HepG2 (cell line): Measurements from ENCODE around the gene KIF23. TPM values are rescaled to one million over a fixed set of nuclear protein-coding genes. Genes with fewer than 3 reads are reported as not detected.
A peak's percentile ranks its signal among the peaks of the same experiment; 100 is the strongest.

Experiments
- CTCF ChIP-seq: sonication (generic); formaldehyde crosslinking; IDR thresholded peaks from 2 replicates; pipeline ENCODE4 v1.5.0; 2020; ENCODE audit warnings: mild to moderate bottlenecking, missing genetic modification reagents, moderate library complexity
- EED ChIP-seq: sonication (generic); formaldehyde crosslinking; IDR thresholded peaks from 2 replicates; pipeline ENCODE4 v1.5.0; 2020; ENCODE audit warnings: mild to moderate bottlenecking, missing genetic modification reagents
- ETV6 ChIP-seq: sonication (generic); formaldehyde crosslinking; conservative IDR thresholded peaks from 2 replicates; pipeline ENCODE4 v1.4.0; 2020; ENCODE audit warnings: missing genetic modification reagents
- GABPB1 ChIP-seq: IDR thresholded peaks from 2 replicates; pipeline ENCODE4 v1.6.1; 2016; ENCODE audit warnings: mild to moderate bottlenecking, missing genetic modification reagents, moderate library complexity, missing compliant biosample characterization
- GRHL1 ChIP-seq: sonication (generic); formaldehyde crosslinking; conservative IDR thresholded peaks from 2 replicates; pipeline ENCODE4 v1.8.0; 2022; ENCODE audit warnings: missing genetic modification reagents
- HDAC6 ChIP-seq: fragments of 200-600 bp; sonication (generic); IDR thresholded peaks from 2 replicates; pipeline ENCODE4 v1.7.0; 2017; ENCODE audit warnings: mild to moderate bottlenecking, antibody characterized with exemption, low read length, low read depth
- MXI1 ChIP-seq: IDR thresholded peaks from 3 replicates; pipeline ENCODE4 v1.6.1; 2012; ENCODE audit warnings: low read depth, low read length, inconsistent platforms, borderline replicate concordance
- MYPOP ChIP-seq: sonication (generic); formaldehyde crosslinking; IDR thresholded peaks from 2 replicates; pipeline ENCODE4 v1.8.1; 2023; ENCODE audit warnings: mild to moderate bottlenecking, moderate library complexity, missing genetic modification reagents
- NRL ChIP-seq: sonication (generic); formaldehyde crosslinking; IDR thresholded peaks from 2 replicates; pipeline ENCODE4 v1.5.0; 2020; ENCODE audit warnings: missing genetic modification reagents, mild to moderate bottlenecking, moderate library complexity, borderline replicate concordance
- PHF20 ChIP-seq: sonication (generic); formaldehyde crosslinking; IDR thresholded peaks from 2 replicates; pipeline ENCODE4 v1.5.0; 2020; ENCODE audit warnings: mild to moderate bottlenecking, missing genetic modification reagents
- PITX1 ChIP-seq: sonication (generic); formaldehyde crosslinking; IDR thresholded peaks from 2 replicates; pipeline ENCODE4 v1.5.1; 2020; ENCODE audit warnings: mild to moderate bottlenecking, missing genetic modification reagents
- RAD21 ChIP-seq: fragments of 450-650 bp; formaldehyde crosslinking; IDR thresholded peaks from 2 replicates; pipeline ENCODE4 v1.5.0; 2020; ENCODE audit warnings: mild to moderate bottlenecking
- SMAD3 ChIP-seq: sonication (generic); formaldehyde crosslinking; IDR thresholded peaks from 2 replicates; pipeline ENCODE4 v1.4.0; 2020; ENCODE audit warnings: missing genetic modification reagents
- SMC3 ChIP-seq: IDR thresholded peaks from 2 replicates; pipeline ENCODE4 v1.6.1; 2011; ENCODE audit warnings: low read length, improper control_type of control experiment
- ZMAT5 ChIP-seq: sonication (generic); formaldehyde crosslinking; IDR thresholded peaks from 2 replicates; pipeline ENCODE4 v1.5.0; 2020; ENCODE audit warnings: mild to moderate bottlenecking, low read depth, missing genetic modification reagents, borderline replicate concordance
- ZNF432 ChIP-seq: sonication (generic); formaldehyde crosslinking; IDR thresholded peaks from 2 replicates; pipeline ENCODE4 v1.5.0; 2020; ENCODE audit warnings: missing genetic modification reagents, mild to moderate bottlenecking, borderline replicate concordance
- ZNF580 ChIP-seq: IDR thresholded peaks from 2 replicates; pipeline ENCODE4 v1.6.1; 2016; ENCODE audit warnings: low read depth, borderline replicate concordance
- ZNF691 ChIP-seq: sonication (generic); formaldehyde crosslinking; IDR thresholded peaks from 2 replicates; pipeline ENCODE4 v1.4.0; 2020; ENCODE audit warnings: missing genetic modification reagents, low read depth, mild to moderate bottlenecking, borderline replicate concordance
- ZNF761 ChIP-seq: sonication (generic); formaldehyde crosslinking; conservative IDR thresholded peaks from 2 replicates; pipeline ENCODE4 v1.4.0; 2020; ENCODE audit warnings: mild to moderate bottlenecking, missing genetic modification reagents
- ZNF788 ChIP-seq: sonication (generic); formaldehyde crosslinking; IDR thresholded peaks from 2 replicates; pipeline ENCODE4 v1.5.0; 2020; ENCODE audit warnings: mild to moderate bottlenecking, missing genetic modification reagents, borderline replicate concordance
- polyA plus RNA-seq, 8 experiments: library from polyadenylated mRNA; depleted of rRNA in 3 of 8; stranded (reverse) in 7 of 8; unstranded in 1 of 8; fragments of >200 nt; fragmentation: Illumina TruSeq in 4 of 8; extraction: Trizol in 4 of 8; gene quantifications; 2 replicates each; pipeline versions ENCODE4 v1.2.1 to v1.2.3, GENCODE V29; 2011 to 2016; ENCODE audit warnings: low read depth in 4 of 8, missing spikeins in 1 of 8, mixed read lengths in 1 of 8; ENCODE audit not compliant: insufficient read depth in 1 of 8
- total RNA-seq, 5 experiments: library from RNA; depleted of rRNA; stranded (reverse); fragments of >200 nt; fragmentation: Illumina TruSeq; extraction: Trizol; gene quantifications; 2 replicates each; pipeline ENCODE4 v1.2.3, GENCODE V29; 2016; ENCODE audit warnings: low read depth in 1 of 5

The KIF23 gene
- total and polyA plus RNA-seq, 2 of the 13 experiments (the other 11 are each of a cell fraction or from before 2014, with no cell fraction given): 11.3 to 38.1 TPM

- TF ChIP-seq GRHL1 (CRISPR knock-in tag): no peak
- no peak for TF ChIP-seq ZNF580 (CRISPR knock-in tag)
- peak; percentile 85 for TF ChIP-seq RAD21 (CRISPR knock-in tag)
- no peak for TF ChIP-seq ZMAT5 (CRISPR knock-in tag)
- TF ChIP-seq ZNF788 (CRISPR knock-in tag): peak; percentile 15; the same call in 1 of the 2 replicates
- no peak for TF ChIP-seq SMAD3 (CRISPR knock-in tag)
- 0 out of 2 replicates have a peak, but pooled peaks have one; percentile 34 for TF ChIP-seq ZNF761 (CRISPR knock-in tag)
- no peak for TF ChIP-seq ZNF432 (CRISPR knock-in tag)
- 0 out of 3 replicates have a peak, but pooled peaks have one; percentile 15 for TF ChIP-seq MXI1
- TF ChIP-seq CTCF: peak; percentile 94
- peak; percentile 42; the same call in 1 of the 2 replicates for TF ChIP-seq SMC3
- peak; percentile 41; the same call in 1 of the 2 replicates for TF ChIP-seq GABPB1 (CRISPR knock-in tag)
- 0 out of 2 replicates have a peak, but pooled peaks have one; percentile 24 for TF ChIP-seq EED (CRISPR knock-in tag)
- no peak for TF ChIP-seq NRL
- 0 out of 2 replicates have a peak, but pooled peaks have one; percentile 35 for TF ChIP-seq ETV6 (CRISPR knock-in tag)
- TF ChIP-seq ZNF691 (CRISPR knock-in tag): peak; percentile 40; the same call in 1 of the 2 replicates
- peak; percentile 32; the same call in 1 of the 2 replicates for TF ChIP-seq PITX1
- TF ChIP-seq MYPOP (CRISPR knock-in tag): 0 out of 2 replicates have a peak, but pooled peaks have one; percentile 24
- no peak for TF ChIP-seq HDAC6
- no peak for TF ChIP-seq PHF20 (CRISPR knock-in tag)
Observed at GRCh38 chr15:69394556-69395282, 19.4 kb upstream of the KIF23 start (continued).
